ENCODE measurements around the gene NDUFV2.
"Not testable (repeated sequence)": the region's sequence is repeated elsewhere in the genome, so short reads cannot be mapped to it uniquely, and the experiment has no call there.

NDUFV2 gene

GRCh38 chr18:9102508-9103375 is at the start of gene NDUFV2:
Gene NDUFV2 (plus strand): TSS chr18:9102699. CDS start chr18:9102744, 45 bp downstream.
- DNase-seq = peak; percentile 97

GRCh38 chr18:9053814-9054213 is 48.7 kb upstream of the NDUFV2 start:
- DNase-seq = no peak

GRCh38 chr18:9055185-9055584 is 47.3 kb upstream of the NDUFV2 start:
- no peak for DNase-seq

GRCh38 chr18:9055626-9056025 is 46.9 kb upstream of the NDUFV2 start:
- DNase-seq = no peak

- DNase-seq = no peak
Measured at GRCh38 chr18:9057646-9058045, 44.9 kb upstream of the NDUFV2 start.

GRCh38 chr18:9058406-9058805 is 44.1 kb upstream of the NDUFV2 start:
- DNase-seq = no peak

GRCh38 chr18:9062418-9062751 is 40.1 kb upstream of the NDUFV2 start:
- no peak for DNase-seq

GRCh38 chr18:9065864-9066263 is 36.6 kb upstream of the NDUFV2 start:
- no peak for DNase-seq

GRCh38 chr18:9066358-9066757 is 36.1 kb upstream of the NDUFV2 start:
- DNase-seq = no peak

- no peak for DNase-seq
Measured at GRCh38 chr18:9066817-9067306, 35.6 kb upstream of the NDUFV2 start.

GRCh38 chr18:9067823-9068222 is 34.7 kb upstream of the NDUFV2 start:
- no peak for DNase-seq

GRCh38 chr18:9068346-9068745 is 34.2 kb upstream of the NDUFV2 start:
- no peak for DNase-seq

- no peak for DNase-seq
Measured at GRCh38 chr18:9069601-9070000, 32.9 kb upstream of the NDUFV2 start.

GRCh38 chr18:9070212-9070611 is 32.3 kb upstream of the NDUFV2 start:
- no peak for DNase-seq

- no peak for DNase-seq
Measured at GRCh38 chr18:9079818-9080528, 22.5 kb upstream of the NDUFV2 start.

GRCh38 chr18:9081940-9082339 is 20.6 kb upstream of the NDUFV2 start:
- DNase-seq = no peak

- peak; percentile 45 for DNase-seq
Measured at GRCh38 chr18:9082711-9083510, 19.6 kb upstream of the NDUFV2 start.

- DNase-seq = no peak
Measured at GRCh38 chr18:9086015-9086414, 16.5 kb upstream of the NDUFV2 start.

GRCh38 chr18:9086624-9087023 is 15.9 kb upstream of the NDUFV2 start:
- DNase-seq = no peak

GRCh38 chr18:9087144-9087543 is 15.4 kb upstream of the NDUFV2 start:
- no peak for DNase-seq

GRCh38 chr18:9088252-9088651 is 14.2 kb upstream of the NDUFV2 start:
- no peak for DNase-seq

- not testable (repeated sequence) for DNase-seq
Measured at GRCh38 chr18:9088727-9089126, 13.8 kb upstream of the NDUFV2 start.

GRCh38 chr18:9090578-9090977 is 11.9 kb upstream of the NDUFV2 start:
- no peak for DNase-seq

Measured in activated T-cell treated with anti-CD3 and anti-CD28 coated beads for 4 hours (primary cell).